GM19035 (cell line): ENCODE measurements around the gene DENND1A.
"Not testable (repeated sequence)": the region's sequence is repeated elsewhere in the genome, so short reads cannot be mapped to it uniquely, and the experiment has no call there.

Experiments
- ATAC-seq: cut with Tn5 transposase; IDR thresholded peaks from one replicate; pipeline ENCODE4 v1.9.1; 2021; ENCODE audit not compliant: unreplicated experiment

Gene DENND1A

DNA sequence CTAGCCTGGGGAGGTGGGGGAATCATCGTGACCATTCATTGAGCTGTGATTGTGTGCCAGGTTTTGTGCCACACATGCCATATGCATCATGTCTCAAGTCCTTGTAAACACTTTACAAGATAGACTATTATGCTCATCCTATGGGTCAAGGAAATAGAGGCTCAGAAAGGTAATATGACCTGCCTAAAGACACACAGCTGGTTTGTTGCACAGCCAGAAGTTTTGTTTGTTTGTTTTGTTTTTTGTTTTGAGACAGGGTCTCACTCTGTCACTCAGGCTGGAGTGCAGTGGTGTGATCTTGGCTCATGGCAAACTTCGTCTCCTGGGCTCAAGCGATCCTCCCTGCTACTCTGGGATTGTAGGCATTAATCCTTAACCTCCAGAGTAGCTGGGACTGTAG is 595.3 kb downstream of the DENND1A start:
- ATAC-seq: no peak

DNA sequence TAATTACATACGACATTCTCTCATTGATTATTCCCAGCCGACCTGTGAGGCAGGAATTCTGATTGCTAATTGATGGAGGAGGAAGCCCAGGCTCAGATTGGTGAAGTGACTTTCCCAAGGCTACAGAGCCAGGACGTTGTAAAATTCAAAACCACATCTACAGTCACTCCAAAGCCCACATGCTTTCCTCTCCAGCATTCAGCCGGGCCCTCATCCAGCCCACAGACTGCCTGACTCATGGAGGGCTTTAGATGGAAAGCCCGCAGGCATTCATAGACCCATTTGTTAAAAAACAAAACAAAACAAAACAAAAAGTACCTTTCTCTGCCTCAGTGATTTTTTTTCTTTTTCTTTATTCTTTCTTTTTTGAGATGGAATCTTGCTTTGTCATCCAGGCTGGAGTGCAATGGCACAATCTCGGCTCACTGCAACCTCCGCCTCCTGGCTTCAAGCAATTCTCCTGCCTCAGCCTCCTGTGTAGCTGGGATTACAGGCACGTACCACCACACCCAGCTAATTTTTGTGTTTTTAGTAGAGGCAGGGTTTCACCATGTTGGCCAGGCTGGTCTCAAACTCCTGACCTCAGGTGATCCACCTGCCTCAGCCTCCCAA is 596.8 kb downstream of the DENND1A start:
- not testable (repeated sequence) for ATAC-seq

DNA sequence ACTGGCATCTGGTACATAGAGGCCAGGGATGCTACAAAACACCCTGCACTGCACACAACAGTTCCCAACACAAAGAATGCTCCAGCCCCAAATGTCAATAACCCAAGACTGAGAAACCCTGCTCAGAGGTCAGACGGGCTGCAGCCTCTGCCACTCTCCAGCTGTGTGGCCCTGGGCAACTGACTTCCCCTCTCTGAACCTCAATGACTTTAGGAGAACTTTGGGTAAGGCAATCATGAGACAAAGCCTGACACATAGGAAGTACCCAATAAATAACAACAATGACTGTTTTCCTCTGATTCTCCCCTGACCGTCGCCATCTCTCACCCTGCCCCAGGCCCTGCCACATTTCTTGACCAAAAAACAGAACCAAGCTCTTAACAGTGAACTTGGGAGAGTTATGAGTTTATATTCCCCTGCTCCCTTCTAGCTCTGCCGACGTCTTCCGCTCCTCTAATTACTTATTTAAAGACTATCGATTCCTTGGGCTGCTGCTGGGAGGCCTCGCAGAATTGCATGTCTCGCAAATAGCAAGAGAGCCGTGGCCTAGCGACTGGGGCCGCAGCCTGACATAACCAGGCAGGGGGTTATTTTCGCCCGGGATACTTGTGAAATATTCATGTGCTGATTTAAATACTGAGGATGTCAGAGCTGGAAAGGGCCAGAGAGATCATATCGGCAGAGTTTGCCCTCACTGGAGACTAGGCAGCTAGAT is 598.4 kb downstream of the DENND1A start:
- ATAC-seq: no peak
